Brain microvascular endothelial cell (primary cell): ENCODE data around the gene CEP85L.

Experiments used
- DNase-seq: peaks from one replicate; pipeline ENCODE4 v3.0.0-alpha.2; 2020
- H3K27ac ChIP-seq: fragments of 250-450 bp; sonication (Bioruptor Pico); 2 replicates; pipeline ENCODE4 v1.5.1; 2020; ENCODE audit warnings: mild to moderate bottlenecking, moderate library complexity
- H3K27me3 ChIP-seq: fragments of 250-450 bp; sonication (Bioruptor Pico); replicated peaks from 2 replicates; pipeline ENCODE4 v1.5.1; 2020; ENCODE audit warnings: mild to moderate bottlenecking
- H3K36me3 ChIP-seq: fragments of 250-450 bp; sonication (Bioruptor Pico); replicated peaks from 2 replicates; pipeline ENCODE4 v1.5.1; 2020; ENCODE audit warnings: mild to moderate bottlenecking
- H3K4me3 ChIP-seq: 2 replicates; pipeline ENCODE4 v1.5.1; 2011; ENCODE audit warnings: low read depth, mild to moderate bottlenecking, control low read depth, low read length, moderate library complexity
- CTCF ChIP-seq: IDR thresholded peaks from 2 replicates; pipeline ENCODE4 v1.5.1; 2011; ENCODE audit warnings: low read depth, mild to moderate bottlenecking, moderate library complexity, low read length, control low read depth, inconsistent platforms; ENCODE audit errors: missing control alignments
- in situ Hi-C: cut with HindIII; loops from 2 replicates; pipeline ENCODE4 v1.10.0; 2017; ENCODE audit warnings: low sequenced_read_pairs, low pct_ligation_motif_present

CEP85L gene

GRCh38 chr6:118685823-118686449 lies 34.5 kb upstream of the CEP85L start:
- DNase-seq, result no peak
- Histone ChIP-seq H3K27ac (no peak overlapping the region), H3K36me3 (no peaks in the 10 kb centered on the region), H3K27me3 (no peaks in the 10 kb centered on the region), H3K4me3 (no peak overlapping the region)
- in situ Hi-C loops, result no loop called here
- no peak for TF ChIP-seq CTCF

DNA sequence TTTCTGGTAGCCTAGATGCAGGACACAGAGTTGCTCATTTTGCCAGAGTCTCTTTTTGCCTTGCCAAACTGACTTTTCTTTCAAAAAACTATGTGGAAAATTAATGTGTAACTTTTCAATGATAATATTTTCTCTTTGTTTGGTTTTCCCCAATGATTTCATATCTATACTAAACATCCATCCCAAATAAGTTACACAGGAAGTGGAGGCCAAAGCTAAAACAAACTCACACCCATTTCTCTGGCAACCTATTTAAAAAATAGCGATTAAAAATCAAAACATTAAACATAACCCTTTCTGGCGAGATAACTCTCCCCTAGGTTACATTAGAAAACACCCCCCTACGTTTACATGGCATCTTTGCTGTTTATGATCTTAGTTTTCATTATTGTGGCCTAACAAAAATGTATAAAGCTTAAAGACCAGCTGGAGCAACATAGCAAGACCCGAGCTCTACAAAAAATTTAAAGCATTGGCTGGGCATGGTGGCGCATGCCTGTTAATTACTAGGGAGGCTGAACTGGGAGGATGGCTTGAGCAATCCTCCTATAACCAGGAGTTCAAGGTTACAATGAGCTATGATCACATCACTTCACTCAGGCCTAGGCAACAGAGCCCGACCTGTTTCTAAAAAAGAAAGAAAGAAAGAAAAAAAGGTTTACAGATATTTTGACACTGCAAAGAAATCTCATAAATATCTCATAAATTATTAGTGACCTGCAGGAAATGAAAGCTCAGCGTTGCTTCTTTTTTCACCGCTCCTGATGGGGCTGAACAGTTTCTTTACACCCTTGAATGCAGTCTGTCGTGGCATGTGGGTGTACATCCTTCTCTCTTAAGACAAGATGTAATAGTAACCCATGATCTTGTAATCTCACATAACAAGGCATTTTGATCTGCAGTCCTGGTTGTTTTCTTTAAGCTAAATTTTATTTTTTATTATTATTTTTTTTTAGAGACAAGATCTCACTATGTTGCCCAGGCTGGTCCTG lies 32.8 kb upstream of the CEP85L start:
- Histone ChIP-seq H3K36me3 (no peaks in the 10 kb centered on the region), H3K4me3 (no peak overlapping the region), H3K27me3 (no peaks in the 10 kb centered on the region), H3K27ac (no peak overlapping the region)
- TF ChIP-seq CTCF, result no peak
- no peak for DNase-seq
- in situ Hi-C loops, result no loop called here

DNA sequence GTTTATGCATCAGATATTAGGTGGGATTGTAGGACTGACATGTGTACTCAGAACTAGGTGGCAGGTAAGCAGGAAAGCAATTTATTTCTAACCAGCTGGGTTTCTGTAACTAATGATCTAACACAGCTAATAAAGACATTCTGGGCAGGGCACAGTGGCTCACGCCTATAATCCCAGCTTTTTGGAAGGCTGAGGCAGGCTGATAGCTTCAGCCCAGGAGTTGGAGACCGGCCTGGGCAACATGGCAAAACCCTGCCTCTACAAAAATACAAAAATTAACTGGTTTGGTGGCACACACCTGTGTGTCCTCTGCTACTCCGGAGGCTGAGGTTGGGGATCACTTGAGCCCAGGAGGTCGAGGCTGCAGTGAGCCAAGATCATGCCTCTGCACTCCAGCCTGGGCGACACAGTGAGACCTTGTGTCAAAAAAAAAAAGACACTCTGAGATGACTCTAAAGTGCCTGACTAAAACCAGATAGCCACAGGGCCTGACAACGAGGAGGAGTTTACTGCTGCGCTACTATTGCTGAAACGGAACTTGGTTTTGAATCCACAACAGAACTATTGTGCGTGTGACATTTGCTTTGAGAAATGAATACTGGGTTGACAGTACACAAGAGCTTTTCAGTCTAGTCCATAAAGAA lies 29.2 kb upstream of the CEP85L start:
- H3K4me3 ChIP-seq, result no peak overlapping the region
- DNase-seq, result no peak
- no peak overlapping the region for H3K27ac ChIP-seq
- in situ Hi-C loops, result no loop called here
- no peaks in the 10 kb centered on the region for H3K27me3 ChIP-seq
- no peaks in the 10 kb centered on the region for H3K36me3 ChIP-seq
- no peak for TF ChIP-seq CTCF

DNA sequence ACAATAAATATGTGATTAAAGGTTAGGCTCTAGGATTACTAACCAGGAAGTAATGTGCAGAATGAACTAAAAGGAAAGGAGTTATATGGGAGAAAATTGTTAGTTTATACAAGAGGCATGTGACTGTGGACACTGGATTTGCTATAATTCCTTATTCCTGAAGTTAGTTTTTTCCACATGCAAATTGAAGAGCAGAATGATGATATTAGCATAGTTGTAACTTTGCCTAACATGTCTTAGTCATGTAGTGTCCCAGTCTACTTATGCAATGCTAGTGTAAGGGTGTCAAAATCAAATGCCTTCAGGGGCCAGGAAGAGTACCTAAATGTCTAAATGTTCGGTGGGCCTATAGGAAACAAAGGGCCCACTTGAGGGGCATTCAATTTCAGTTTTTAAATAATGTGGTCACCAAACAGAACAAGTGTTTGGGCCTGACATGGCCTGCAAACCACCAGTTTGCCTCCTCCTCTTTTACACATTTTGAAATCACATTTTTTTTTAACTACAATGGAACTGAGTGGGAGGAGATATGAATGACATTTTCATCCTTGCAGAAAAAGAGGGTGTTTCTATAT lies 28.0 kb upstream of the CEP85L start:
- no peak for TF ChIP-seq CTCF
- no peak overlapping the region for H3K27ac ChIP-seq
- H3K36me3 ChIP-seq, result no peaks in the 10 kb centered on the region
- no peak for DNase-seq
- in situ Hi-C loops, result no loop called here
- no peaks in the 10 kb centered on the region for H3K27me3 ChIP-seq
- no peak overlapping the region for H3K4me3 ChIP-seq

- no peak for TF ChIP-seq CTCF
- no peaks in the 10 kb centered on the region for H3K27me3 ChIP-seq
- DNase-seq, result no peak
- H3K36me3 ChIP-seq, result no peaks in the 10 kb centered on the region
- in situ Hi-C loops, result no loop called here
- no peak overlapping the region for H3K4me3 ChIP-seq
- no peak overlapping the region for H3K27ac ChIP-seq
These were observed 27.5 kb upstream of the CEP85L start for GRCh38 chr6:118678866-118679265.
